Measurements from ENCODE around the gene ZEB1. TPM values are rescaled to one million over a fixed set of nuclear protein-coding genes. Genes with fewer than 3 reads are reported as not detected.
A peak's percentile ranks its signal among the peaks of the same experiment; 100 is the strongest.

The ZEB1 gene
- total RNA-seq (2022) (7.1 and 10.3 TPM in 2 replicates), Bru-seq, nascent RNA (percentile 63 among the genes with signal in this experiment), BruChase-seq, experiment 1, labeled RNA remaining after a 6-hour chase (percentile 54 among the genes with signal in this experiment), BruChase-seq, experiment 2, labeled RNA remaining after a 2-hour chase (percentile 54 among the genes with signal in this experiment)
- long read RNA-seq: 0 reads

- H3K4me1 Mint-ChIP-seq (ENCODE audit: low read depth, unreplicated experiment): peaks cover 27% of the 10 kb centered on the region
- no TSS peak for BruUV-seq (replicated peaks)
- intact Hi-C loops (cut with micrococcal nuclease; ENCODE audit: unreplicated experiment): loop anchor here (5.0 kb wide), 1 partner anchor 222 kb away; no protein-coding TSS in a partner anchor
These were observed at the start of gene ZEB1 for GRCh38 chr10:31318854-31319601. Gene ZEB1 (plus strand): TSS chr10:31319216. CDS start chr10:31319235, 19 bp downstream.

GRCh38 chr10:31270954-31271353 is 48.1 kb upstream of the ZEB1 start:
- no peak overlapping the region for H3K27ac Mint-ChIP-seq (ENCODE audit: unreplicated experiment)
- intact Hi-C loops (cut with micrococcal nuclease; ENCODE audit: unreplicated experiment): no loop called here
- BruUV-seq (replicated peaks): no TSS peak
- H3K27me3 Mint-ChIP-seq (ENCODE audit: unreplicated experiment): no peaks in the 10 kb centered on the region
- CTCF ChIA-PET: no interaction called here
- no peak for DNase-seq
- H3K4me3 Mint-ChIP-seq (ENCODE audit: low read depth, unreplicated experiment): no peak overlapping the region
- H3K4me1 Mint-ChIP-seq (ENCODE audit: low read depth, unreplicated experiment): no peaks in the 10 kb centered on the region
- H3K9me3 Mint-ChIP-seq (ENCODE audit: low read depth, unreplicated experiment): no peaks in the 10 kb centered on the region
- H3K36me3 Mint-ChIP-seq (ENCODE audit: insufficient read depth, unreplicated experiment): no peaks in the 10 kb centered on the region
- TF ChIP-seq CTCF (IDR thresholded peaks at IDR 0.05; ENCODE audit: unreplicated experiment): no peak

More at GRCh38 chr10:31318854-31319601, at the start of gene ZEB1:
- H3K4me3 Mint-ChIP-seq (ENCODE audit: low read depth, unreplicated experiment): peak within 1 kb of the TSS; percentile 83
- TF ChIP-seq CTCF (IDR thresholded peaks at IDR 0.05; ENCODE audit: unreplicated experiment): peak; percentile 59
- H3K27ac Mint-ChIP-seq (ENCODE audit: unreplicated experiment): peak within 1 kb of the TSS; percentile 82
- no peaks in the 10 kb centered on the region for H3K9me3 Mint-ChIP-seq (ENCODE audit: low read depth, unreplicated experiment)
- DNase-seq: peak; percentile 89
- CTCF ChIA-PET: no interaction called here
- no peaks in the 10 kb centered on the region for H3K27me3 Mint-ChIP-seq (ENCODE audit: unreplicated experiment)
- peaks cover 39% of the 10 kb centered on the region for H3K36me3 Mint-ChIP-seq (ENCODE audit: insufficient read depth, unreplicated experiment)

GRCh38 chr10:31272841-31273240 is 46.2 kb upstream of the ZEB1 start:
- Mint-ChIP-seq H3K36me3 (ENCODE audit: insufficient read depth, unreplicated experiment) (no peaks in the 10 kb centered on the region), H3K27ac (ENCODE audit: unreplicated experiment) (no peak overlapping the region), H3K4me1 (ENCODE audit: low read depth, unreplicated experiment) (no peaks in the 10 kb centered on the region), H3K27me3 (ENCODE audit: unreplicated experiment) (no peaks in the 10 kb centered on the region), H3K9me3 (ENCODE audit: low read depth, unreplicated experiment) (no peaks in the 10 kb centered on the region), H3K4me3 (ENCODE audit: low read depth, unreplicated experiment) (no peak overlapping the region)
- no peak for DNase-seq
- no peak for TF ChIP-seq CTCF (IDR thresholded peaks at IDR 0.05; ENCODE audit: unreplicated experiment)
- intact Hi-C loops (cut with micrococcal nuclease; ENCODE audit: unreplicated experiment): no loop called here
- no TSS peak for BruUV-seq (replicated peaks)
- CTCF ChIA-PET: no interaction called here

- CTCF ChIA-PET: no interaction called here
- Mint-ChIP-seq H3K27me3 (ENCODE audit: unreplicated experiment) (no peaks in the 10 kb centered on the region), H3K27ac (ENCODE audit: unreplicated experiment) (no peak overlapping the region), H3K36me3 (ENCODE audit: insufficient read depth, unreplicated experiment) (no peaks in the 10 kb centered on the region), H3K4me3 (ENCODE audit: low read depth, unreplicated experiment) (no peak overlapping the region), H3K4me1 (ENCODE audit: low read depth, unreplicated experiment) (no peaks in the 10 kb centered on the region), H3K9me3 (ENCODE audit: low read depth, unreplicated experiment) (no peaks in the 10 kb centered on the region)
- TF ChIP-seq CTCF (IDR thresholded peaks at IDR 0.05; ENCODE audit: unreplicated experiment): no peak
- intact Hi-C loops (cut with micrococcal nuclease; ENCODE audit: unreplicated experiment): no loop called here
- BruUV-seq (replicated peaks): no TSS peak
- DNase-seq: no peak
These were observed 45.2 kb upstream of the ZEB1 start for GRCh38 chr10:31273789-31274188.

Measured in Calu3 (cell line).